Motor neuron (in vitro differentiated cells): ENCODE results near the gene PCBD2. TPM values are rescaled to one million over a fixed set of nuclear protein-coding genes. Genes with fewer than 3 reads are reported as not detected.

Experiments used
- ATAC-seq, 8 experiments: fragments of 200-7000 bp; cut with Tn5 transposase; replicated peaks in 6 of 8; 2 replicates each; pipeline ENCODE4 v1.8.0; 2021; ENCODE audit warnings: mild to moderate bottlenecking in 8 of 8, moderate library complexity in 8 of 8
- H3K27ac ChIP-seq, 2 donors: fragments of 250-450 bp; sonication (Bioruptor Pico); 2 replicates each; pipeline ENCODE4 v1.9.0; 2021; ENCODE audit warnings: antibody characterized with exemption in 2 of 2, mild to moderate bottlenecking in 2 of 2, moderate library complexity in 1 of 2
- H3K4me1 ChIP-seq, 2 donors: fragments of 250-450 bp; sonication (Bioruptor Pico); replicated peaks in 1 of 2; 2 replicates each; pipeline ENCODE4 v1.6.1; 2021; ENCODE audit warnings: antibody characterized with exemption in 2 of 2, mild to moderate bottlenecking in 2 of 2, moderate library complexity in 1 of 2
- H3K4me3 ChIP-seq, 5 donors: fragments of 250-450 bp; sonication (Bioruptor Pico); 2 replicates each; pipeline ENCODE4 v1.9.0; 2021; ENCODE audit warnings: antibody characterized with exemption in 5 of 5, mild to moderate bottlenecking in 5 of 5, moderate library complexity in 4 of 5
- WGBS, 10 experiments: fragments of 450-650 bp; shearing (Covaris generic); methylation state at CpG; one replicate each; pipeline ENCODE4 v1.0.0; 2022; 5-methylcytosine and 5-hydroxymethylcytosine counted together
- in situ Hi-C, 9 experiments: fragments of 400-800 bp; cut with MboI; loops; one replicate each; pipeline ENCODE4 v1.15.0; 2021; ENCODE audit warnings: low sequenced_read_pairs in 9 of 9, low pct_unique_long_range_greater_than_20kb in 2 of 9; ENCODE audit not compliant: unreplicated experiment in 9 of 9
- total RNA-seq, 8 experiments: library from RNA; unstranded; fragments of 300-600 nt; gene quantifications; 2 replicates each; pipeline versions ENCODE4 v1.2.3 to v1.2.4, GENCODE V29; 2022

PCBD2 gene
- total RNA-seq, 8 experiments from 2014 or later: 5.4 to 13.0 (median 7.8) TPM

DNA sequence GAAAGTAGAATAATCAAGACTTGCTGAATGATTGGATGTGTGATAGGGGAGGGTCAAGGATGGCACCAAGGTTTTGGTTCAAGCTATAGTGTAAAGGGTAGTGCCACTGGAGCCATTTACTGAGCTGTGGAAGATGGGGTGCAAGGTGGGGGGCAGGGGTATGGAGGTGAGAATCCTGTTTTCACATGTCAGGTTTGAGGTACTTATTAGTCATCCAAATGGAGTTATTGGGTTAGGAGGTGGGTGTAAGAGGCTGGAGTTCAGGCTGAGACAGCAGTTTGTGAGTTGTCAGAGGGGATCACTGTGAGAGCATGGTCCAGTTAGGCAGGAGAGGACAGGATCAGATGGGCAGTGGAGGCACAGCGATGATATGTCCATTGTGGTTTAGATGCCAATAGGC is 8.9 kb downstream of the PCBD2 start:
- in situ Hi-C loops: no loop called here
- Histone ChIP-seq H3K4me3 (no peak overlapping the region), H3K27ac (no peak overlapping the region), H3K4me1 (no peaks in the 10 kb centered on the region)
- 75 to 100% (median 100%) methylated on average over 1 of the region's 1 CpG; no CpG with 5 or more reads in 5 of the 10 experiments for WGBS, 10 experiments
- no peak for ATAC-seq

DNA sequence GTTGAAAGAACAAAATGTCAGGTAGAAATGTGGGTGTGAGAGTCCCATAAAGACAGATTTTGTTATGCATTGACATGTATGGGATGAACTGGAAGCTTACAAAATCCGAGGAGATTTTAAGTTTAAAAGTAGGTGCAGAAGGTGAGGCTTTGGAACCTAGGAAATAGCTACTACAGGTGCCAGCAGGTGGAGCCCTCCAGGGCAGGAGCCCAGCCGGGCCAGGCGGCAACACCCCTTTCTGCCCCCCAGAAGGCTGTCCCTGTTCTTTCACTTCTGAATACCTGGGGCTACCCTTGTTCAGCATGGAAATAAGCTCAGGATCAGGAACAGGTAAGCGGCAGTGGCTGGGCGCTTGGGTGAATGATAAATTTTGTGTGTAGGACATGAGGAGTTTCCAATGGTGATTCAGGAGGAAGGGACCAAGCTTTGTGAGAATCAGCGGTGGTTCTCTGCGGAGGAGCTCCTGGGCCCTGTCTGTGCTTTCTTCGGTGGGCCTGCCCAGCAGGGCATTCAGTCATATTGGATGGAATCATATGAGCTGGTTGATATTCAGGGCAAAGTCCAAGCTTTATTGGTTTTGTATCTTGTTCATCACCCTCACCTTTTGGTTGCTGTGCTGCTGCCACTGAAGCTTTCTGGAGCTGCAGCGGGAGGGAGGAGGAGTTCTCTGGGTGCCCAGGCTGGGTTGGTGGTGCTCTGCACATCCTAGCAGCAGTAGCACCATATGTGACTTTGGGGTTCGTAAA is 12.3 kb downstream of the PCBD2 start:
- Histone ChIP-seq H3K27ac (no peak overlapping the region), H3K4me1 (no peaks in the 10 kb centered on the region), H3K4me3 (no peak overlapping the region)
- in situ Hi-C loops: no loop called here
- ATAC-seq: no peak
- WGBS, 10 experiments: 80 to 100% (median 92%) methylated on average over 1 to 9 of the region's 10 CpGs; no CpG with 5 or more reads in 2 of the 10 experiments

DNA sequence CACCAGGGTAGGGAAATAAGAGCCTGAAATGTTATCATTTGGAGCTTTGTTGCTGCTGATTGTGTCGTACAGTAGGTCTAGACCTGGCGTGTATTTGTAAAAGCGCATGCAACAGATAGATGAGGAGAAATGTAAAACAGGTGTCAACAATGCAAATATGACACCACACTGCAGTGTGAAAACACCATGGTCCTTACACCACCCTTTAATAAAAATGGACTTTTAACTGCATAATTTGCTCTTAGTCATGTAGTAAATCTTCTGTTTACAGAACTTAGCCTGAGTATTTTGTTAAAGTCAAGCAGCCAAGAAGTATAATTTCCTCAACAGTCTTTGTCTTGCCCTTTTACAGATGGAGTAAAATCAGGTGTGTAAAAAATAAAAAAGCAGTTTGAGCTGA is 13.9 kb downstream of the PCBD2 start:
- WGBS, 10 experiments: 50 to 100% (median 89%) methylated on average over 1 to 3 of the region's 3 CpGs; no CpG with 5 or more reads in 3 of the 10 experiments
- no peak overlapping the region for H3K27ac ChIP-seq
- in situ Hi-C loops: no loop called here

DNA sequence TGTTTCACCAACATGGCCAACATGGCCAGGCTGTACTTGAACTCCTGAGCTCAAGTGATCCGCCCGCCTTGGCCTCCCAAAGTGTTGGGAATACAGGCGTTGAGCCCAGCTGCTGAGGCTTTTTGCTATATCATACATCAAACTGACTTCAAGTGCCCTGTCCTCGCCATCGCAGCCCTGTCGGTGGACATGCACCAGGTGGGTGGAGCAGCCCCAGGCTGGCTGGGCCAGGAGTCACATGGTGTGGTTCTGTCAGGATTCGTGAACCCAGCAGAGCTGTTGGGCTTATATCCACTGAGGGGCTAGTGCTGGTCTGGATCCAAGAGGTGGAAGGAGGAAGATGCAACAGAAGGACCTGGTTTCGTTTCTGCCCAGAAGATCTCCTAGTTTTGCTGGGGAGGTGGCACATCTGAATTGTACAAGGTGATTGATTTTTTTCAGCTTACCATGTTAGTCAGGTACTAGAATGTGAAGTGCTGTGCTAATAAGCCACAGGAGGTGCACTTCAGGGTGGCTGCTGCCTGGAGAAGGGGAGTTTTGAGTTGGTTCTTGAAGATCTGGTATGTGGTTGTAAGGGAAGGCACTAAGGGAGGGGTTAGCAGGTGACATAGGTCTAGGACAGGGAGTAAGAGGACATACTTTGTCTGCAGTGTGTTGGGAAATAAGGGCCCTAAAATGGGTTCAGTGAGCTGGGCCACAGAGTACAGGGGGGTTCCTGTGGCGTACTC is 16.1 kb downstream of the PCBD2 start:
- Histone ChIP-seq H3K27ac (no peak overlapping the region), H3K4me3 (no peak overlapping the region), H3K4me1 (no peaks in the 10 kb centered on the region)
- WGBS, 10 experiments: 78 to 100% (median 83%) methylated on average over 1 to 4 of the region's 9 CpGs; no CpG with 5 or more reads in 4 of the 10 experiments
- no peak for ATAC-seq
- in situ Hi-C loops: no loop called here

More for the DNA sequence above, 13.9 kb downstream of the PCBD2 start:
- H3K4me3 ChIP-seq: no peak overlapping the region
- no peaks in the 10 kb centered on the region for H3K4me1 ChIP-seq
- peak in 1 of 8 experiments; percentile 69 for ATAC-seq

DNA sequence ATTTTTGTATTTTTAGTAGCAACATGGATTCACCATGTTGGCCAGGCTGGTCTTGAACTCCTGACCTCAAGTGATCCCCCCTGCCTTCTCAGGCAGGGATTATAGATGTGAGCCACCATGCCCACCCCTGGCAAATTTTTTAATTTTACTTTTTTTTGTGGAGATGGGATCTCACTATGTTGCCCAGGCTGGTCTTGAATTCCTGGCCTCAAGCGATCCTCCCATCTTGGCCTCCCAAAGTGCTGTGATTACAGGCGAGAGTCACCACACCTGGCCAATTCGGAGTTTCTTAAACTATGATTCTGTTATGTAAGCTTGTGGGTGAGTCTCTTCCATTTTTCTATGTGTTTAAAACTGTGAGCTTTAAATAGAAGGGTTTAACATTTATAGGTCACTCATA is 27.6 kb downstream of the PCBD2 start:
- in situ Hi-C loops: no loop called here
- WGBS, 10 experiments: 94 to 100% (median 100%) methylated on average over 1 to 2 of the region's 3 CpGs; no CpG with 5 or more reads in 4 of the 10 experiments

DNA sequence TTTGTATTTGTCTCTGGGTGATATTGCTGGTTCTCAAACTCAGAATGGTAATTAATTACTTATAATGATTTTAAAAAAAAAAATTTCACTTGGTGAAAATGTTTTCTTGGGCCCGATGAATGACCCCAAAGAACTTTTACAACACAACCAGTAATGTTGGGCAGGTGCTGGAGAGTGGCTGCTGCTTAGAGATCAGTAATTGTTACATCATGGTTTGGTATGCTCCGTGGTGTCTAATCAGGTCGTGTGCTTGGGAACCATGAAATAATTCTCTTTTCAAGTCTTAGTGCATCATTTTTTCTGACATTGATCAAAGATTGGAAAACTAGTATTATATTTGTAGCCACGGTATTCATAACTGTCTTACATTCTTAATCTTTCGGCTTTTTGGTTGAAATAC is 29.3 kb downstream of the PCBD2 start:
- 81 to 100% (median 93%) methylated on average over 2 to 5 of the region's 5 CpGs for WGBS, 10 experiments
- in situ Hi-C loops: no loop called here

More for the DNA sequence above, 27.6 kb downstream of the PCBD2 start:
- no peak for ATAC-seq
- Histone ChIP-seq H3K4me3 (no peak overlapping the region), H3K27ac (no peak overlapping the region), H3K4me1 (no peaks in the 10 kb centered on the region)

DNA sequence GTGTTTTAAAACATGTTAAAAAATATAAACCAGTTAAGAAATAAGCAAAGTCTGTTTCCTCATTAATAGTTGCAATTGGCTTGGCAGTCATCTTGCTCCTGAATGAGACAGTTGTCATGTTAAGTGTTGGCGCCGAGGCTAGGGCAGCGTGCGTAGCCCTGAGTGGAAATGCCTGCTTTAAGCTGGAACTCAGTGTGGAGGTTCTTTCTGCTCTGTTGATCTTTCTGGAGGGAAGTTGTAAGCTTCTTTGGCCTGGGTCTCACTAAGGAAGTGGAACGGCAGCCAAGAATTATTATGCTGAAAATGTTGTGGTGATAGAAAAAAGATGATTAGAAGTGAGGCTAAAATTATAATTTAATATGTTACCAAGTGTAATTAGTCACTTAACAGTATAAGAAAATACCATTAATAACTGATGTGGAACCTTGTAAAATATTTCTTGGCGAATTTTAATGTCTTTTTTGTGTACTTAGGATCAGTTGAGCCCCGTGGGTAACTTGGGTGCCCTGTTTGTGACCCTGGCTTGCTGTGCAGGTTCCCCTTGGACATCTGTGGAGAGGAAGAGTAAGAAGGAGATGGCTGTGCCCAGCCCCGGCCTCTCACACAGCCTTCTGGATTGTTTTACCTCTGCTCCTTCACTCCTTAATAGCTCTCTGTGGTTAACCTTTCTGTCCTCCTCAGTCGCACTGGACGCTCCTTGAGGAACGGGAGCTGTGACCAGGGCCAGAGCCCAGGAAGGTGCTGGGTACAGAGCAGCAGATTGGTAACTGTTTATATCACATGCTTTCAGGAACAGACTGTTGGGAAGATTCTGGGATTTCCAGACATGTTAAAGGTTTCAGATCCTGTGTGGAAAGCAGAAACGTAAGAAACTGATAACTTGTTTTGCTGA is 31.0 kb downstream of the PCBD2 start:
- H3K4me3 ChIP-seq: no peak overlapping the region

More for the DNA sequence above, 29.3 kb downstream of the PCBD2 start:
- Histone ChIP-seq H3K4me1 (no peaks in the 10 kb centered on the region), H3K27ac (no peak overlapping the region), H3K4me3 (no peak overlapping the region)
- ATAC-seq: no peak

DNA sequence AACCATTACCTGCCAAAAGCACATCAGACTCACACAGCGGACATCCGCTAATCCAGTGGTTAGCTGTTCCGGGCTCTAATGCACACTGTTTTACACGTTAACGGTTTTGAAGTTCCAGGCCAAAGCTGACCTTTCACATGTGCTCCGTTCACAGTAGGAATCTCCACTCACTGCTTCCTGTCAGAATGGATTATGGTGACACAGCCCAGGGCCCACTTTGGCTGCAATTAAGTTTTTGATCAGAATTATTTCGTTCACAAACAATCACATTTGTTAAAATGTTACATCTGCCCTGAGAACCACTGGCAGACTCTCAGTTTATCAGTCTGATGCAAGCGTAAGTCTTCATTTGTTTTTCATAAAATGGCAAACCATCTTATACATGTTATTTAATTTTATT is 32.6 kb downstream of the PCBD2 start:
- no peak for ATAC-seq
- 85 to 100% (median 95%) methylated on average over 2 to 8 of the region's 8 CpGs for WGBS, 10 experiments
- Histone ChIP-seq H3K4me3 (no peak overlapping the region), H3K4me1 (no peaks in the 10 kb centered on the region), H3K27ac (no peak overlapping the region)
- in situ Hi-C loops: no loop called here

More for the DNA sequence above, 31.0 kb downstream of the PCBD2 start:
- no peak overlapping the region for H3K27ac ChIP-seq
- no peak for ATAC-seq
- H3K4me1 ChIP-seq: no peaks in the 10 kb centered on the region
- WGBS, 10 experiments: 61 to 97% (median 82%) methylated on average over 3 to 9 of the region's 12 CpGs; no CpG with 5 or more reads in 1 of the 10 experiments
- in situ Hi-C loops: no loop called here

DNA sequence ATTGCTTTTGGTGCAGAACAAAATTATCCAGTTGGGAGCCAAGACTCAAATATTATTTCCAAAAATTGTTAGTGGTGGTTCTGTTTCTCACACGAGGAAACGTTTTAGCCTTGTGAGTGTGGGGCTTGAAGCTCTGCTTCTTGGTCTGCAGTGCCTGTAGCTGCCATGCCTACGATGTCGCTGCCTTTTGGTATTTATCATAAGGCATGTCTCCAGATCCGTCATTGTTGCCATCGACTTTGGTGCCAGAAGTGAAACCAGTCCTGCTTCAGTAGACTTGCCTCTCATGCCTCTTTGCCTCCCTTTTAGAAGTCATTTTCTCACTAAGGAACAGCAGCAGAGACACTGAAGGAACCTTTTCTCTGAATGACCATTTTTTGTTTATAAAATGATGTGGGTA is 33.1 kb downstream of the PCBD2 start:
- 39 to 100% (median 88%) methylated on average over 1 to 6 of the region's 6 CpGs; no CpG with 5 or more reads in 1 of the 10 experiments for WGBS, 10 experiments
- H3K4me3 ChIP-seq: no peak overlapping the region
- no peak overlapping the region for H3K27ac ChIP-seq
- in situ Hi-C loops: no loop called here
- no peak for ATAC-seq
- H3K4me1 ChIP-seq: no peaks in the 10 kb centered on the region

DNA sequence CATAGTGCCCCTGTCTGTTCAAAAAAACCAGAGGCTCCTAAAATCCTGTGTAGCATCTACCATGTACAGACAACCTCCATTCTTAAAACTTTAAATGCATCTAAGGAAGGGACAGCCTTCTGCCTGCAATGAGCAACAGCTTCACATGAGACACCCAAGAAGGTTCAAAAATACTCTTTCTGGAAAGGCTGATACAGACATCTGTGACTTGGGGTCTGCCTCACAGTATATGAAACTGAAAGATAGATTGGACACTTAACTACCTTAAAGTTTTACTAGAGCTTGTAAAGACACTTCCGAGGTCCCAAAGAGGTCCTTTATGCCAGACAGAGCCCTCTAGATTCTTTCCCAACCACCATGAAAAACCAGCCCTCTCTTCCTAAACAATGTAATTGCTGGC is 34.6 kb downstream of the PCBD2 start:
- 80 to 100% (median 100%) methylated on average over 1 of the region's 1 CpG; no CpG with 5 or more reads in 5 of the 10 experiments for whole genome bisulfite sequencing, 10 experiments
- H3K4me3 ChIP-seq: no peak overlapping the region
- no peak for ATAC-seq
- in situ Hi-C loops: no loop called here
- H3K4me1 ChIP-seq: no peaks in the 10 kb centered on the region
- no peak overlapping the region for H3K27ac ChIP-seq

DNA sequence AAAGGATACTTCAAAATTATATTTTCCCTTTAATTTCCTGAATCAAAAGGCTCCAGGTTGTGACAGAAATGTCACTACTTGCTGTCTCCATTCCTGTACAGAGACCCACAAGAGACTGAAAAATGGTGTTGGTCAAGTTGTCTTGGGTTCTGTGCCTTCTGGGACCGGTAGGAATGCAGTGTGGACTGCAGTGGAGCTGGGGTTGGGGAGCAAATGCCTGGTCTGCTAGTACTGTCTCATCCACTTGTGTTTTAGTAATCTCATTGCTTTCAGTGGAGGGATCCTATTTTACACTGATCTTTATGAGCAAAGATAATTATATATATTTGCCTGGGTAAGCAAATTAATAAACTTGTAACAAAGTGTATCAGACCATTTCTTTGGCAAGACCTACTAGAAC is 38.6 kb downstream of the PCBD2 start:
- H3K4me1 ChIP-seq: no peaks in the 10 kb centered on the region
- H3K4me3 ChIP-seq: no peak overlapping the region
- ATAC-seq: no peak
- in situ Hi-C loops: no loop called here
- 60 to 100% (median 80%) methylated on average over 1 of the region's 1 CpG; no CpG with 5 or more reads in 6 of the 10 experiments for WGBS, 10 experiments
- no peak overlapping the region for H3K27ac ChIP-seq

DNA sequence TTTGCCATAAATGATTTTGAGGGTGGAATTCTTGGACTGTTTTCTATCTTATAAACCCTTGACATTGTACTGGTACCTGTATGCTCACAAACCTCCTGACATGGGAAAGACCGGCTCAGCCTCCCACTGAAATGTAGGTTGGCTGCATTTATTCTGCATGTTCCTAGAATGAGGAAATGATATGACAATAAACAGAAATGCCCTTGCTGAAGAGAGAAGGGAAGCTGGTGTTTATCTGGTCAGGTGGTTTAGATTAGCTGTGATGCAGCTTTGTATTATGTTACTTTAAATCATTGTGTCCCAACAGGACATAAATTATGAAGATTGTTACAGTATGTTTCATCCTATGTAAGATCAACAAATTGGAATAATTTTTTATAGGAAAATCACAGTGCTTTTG is 39.7 kb downstream of the PCBD2 start:
- Histone ChIP-seq H3K27ac (no peak overlapping the region), H3K4me1 (no peaks in the 10 kb centered on the region), H3K4me3 (no peak overlapping the region)
- ATAC-seq: peak in 5 of 8 experiments; percentile 26 to 77 (median 62)
- WGBS, 10 experiments: 0 to 100% (median 80%) methylated on average over 1 of the region's 1 CpG; no CpG with 5 or more reads in 2 of the 10 experiments
- in situ Hi-C loops: no loop called here
